HG03571 (cell line): Measurements from ENCODE around the gene UBE2J2.

Source experiments
- ATAC-seq: cut with Tn5 transposase; IDR thresholded peaks from one replicate; pipeline ENCODE4 v1.9.1; 2021; ENCODE audit not compliant: unreplicated experiment

Gene UBE2J2

DNA sequence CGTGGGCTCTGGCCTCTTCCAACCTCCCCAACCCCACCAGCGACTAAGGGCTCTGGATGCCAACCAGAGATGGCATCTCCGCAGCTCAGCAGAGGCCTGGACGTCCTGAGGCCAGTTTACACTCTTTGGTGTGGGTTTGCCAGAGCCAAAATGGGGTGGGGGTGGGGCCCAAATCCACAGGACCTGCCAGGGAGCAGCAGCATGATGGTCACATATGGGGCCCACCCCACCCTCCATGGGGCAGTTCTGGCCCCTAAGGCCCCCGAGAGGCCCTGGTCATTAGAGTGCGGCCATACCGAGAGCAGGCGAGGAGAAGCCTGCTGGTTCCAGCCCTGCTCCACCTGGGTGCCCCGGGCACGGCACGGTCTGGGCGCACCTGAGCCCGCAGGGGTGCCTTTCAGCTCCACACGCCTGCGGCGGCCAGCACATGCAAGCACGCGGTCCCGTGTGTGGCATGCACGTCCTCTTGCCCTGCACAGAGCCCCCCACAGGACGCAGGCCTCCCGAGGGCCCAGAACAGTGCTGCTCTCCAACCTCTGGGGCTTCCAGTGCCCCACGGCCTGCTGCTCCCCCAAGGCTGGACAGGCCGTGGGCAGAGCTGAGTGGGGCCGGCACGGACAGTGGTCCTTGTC is 31.9 kb downstream of the UBE2J2 start:
- no peak for ATAC-seq

DNA sequence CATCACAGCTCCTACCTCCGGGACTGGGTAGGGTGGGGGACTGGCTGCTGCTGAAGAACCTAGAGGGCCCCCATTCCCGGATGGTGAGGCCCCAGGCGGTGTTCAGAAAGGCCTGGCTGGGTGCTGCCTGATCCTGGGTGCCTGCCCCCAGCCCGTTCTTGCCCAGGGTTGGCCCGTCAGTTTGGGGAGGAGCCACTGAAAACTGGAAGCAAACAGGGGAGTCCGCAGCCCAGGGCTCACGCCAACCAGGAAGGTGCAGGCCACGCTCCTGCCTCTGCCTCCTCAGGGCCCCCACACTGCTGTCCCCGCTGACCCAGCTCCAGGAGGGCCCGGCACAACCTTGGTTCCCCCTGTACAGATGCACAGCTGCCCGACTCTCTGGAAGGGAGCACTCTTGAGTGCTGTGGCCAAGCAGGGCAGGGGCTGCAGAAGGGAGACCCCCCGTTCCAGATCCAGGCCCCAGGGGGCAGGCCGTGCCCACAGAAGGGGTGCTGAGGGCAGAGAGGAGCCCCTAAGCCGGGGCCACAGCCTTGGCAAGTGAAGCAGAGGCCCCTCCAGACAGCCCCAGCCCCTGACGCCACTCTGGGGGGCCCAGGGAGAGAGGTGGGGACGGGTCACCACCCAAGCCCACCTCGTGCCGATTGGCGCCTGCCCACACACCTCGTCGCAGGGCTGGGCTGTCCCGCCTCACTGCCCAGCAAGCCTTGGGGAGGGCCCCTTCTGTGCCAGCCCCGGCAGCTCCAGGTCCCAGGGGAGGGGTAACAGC is 32.6 kb downstream of the UBE2J2 start:
- no peak for ATAC-seq

DNA sequence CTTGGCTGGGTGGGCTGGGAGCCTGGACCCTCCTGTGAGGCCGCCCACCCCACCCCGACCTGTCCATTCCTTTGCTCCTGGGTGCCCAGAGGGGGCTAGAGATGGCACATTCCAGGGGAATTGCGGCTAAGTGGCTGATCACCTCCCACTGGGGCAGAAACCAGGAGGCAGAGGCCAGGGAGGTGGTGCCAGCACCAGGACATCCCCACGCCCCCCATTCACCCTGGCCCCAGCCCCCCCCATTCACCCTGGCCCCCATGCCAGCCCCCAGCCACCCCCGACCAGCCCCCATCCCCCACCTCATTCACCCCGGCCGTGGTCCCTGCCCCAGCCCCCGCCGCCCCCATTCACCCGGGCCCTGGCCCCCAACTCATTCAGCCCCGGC is 33.3 kb downstream of the UBE2J2 start:
- no peak for ATAC-seq

DNA sequence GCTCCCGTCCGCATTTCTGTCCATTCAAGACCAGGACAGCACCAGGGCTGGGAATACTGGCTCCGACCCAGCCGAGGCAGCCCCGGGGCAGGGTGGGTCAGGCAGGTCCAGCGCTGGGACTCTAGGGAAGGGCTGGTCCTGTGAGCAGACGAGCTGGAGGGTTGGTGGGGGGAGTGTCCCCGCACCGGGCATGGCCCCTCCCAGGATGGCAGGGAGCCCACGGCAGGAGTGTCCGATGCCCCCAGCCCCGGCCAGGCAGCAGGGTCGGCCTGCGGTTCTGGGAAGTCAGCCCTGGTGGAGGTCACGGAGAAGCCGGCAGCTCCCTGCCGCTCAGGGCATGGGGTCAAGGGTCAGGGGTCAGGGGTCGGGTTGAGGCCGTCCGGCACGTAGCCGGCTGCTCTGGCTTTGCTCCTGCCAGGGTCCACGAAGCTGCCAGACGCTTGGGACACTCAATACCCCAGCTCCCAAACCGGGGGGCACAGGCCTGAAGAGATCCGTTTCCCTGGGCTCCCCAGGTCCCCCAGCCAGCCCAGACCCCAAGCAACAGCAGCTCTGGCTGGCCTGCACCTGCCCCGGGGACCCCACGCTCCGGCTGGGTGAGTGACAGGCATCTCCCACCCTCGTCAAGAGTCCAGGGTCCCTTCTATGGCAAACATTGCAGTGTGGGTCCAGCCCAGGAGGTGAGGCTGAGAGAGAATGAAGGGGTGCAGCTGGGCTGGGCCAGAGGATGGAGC is 33.9 kb downstream of the UBE2J2 start:
- no peak for ATAC-seq

DNA sequence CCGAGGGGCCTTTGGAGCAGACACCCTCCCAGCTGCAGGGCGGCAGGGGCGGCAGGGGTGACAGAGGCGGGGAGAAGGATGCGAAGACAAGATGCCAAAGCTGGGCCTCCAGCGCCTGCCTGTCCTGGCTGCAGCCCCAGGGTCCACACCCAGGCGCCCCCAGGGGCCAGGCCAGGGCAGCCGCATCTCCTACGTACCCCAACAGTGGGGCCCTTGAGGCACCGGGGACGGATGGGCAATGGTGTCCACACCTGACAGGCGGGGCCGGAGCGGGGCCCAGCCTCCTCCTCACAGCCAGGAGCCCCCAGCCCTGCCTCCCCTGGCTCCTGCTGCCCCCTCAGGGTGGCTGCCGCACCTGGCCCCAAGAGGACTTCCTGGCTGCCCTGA is 34.4 kb downstream of the UBE2J2 start:
- no peak for ATAC-seq

DNA sequence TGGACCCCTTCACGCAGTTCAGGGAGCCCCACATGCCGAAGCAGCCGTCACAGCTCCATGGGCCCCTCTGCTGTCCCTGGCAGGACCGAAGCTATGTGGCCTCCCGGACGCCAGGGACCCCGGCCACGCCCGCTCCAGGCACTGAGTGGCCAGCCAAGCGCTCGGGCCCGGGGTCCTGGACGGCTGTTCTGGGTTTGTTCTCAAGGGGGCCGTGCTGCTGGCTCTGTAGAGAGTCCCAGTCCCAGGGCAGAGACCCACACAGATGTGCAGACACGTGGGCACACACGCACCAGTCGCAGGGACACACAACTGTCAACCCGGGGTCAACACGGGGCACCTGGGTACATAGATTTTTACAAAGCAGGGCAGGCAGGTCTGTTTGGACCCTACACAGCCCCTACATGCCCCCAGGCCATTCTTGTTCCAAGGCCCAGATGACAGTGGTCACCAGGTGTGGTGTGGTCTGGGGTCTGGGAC is 34.9 kb downstream of the UBE2J2 start:
- ATAC-seq = no peak

DNA sequence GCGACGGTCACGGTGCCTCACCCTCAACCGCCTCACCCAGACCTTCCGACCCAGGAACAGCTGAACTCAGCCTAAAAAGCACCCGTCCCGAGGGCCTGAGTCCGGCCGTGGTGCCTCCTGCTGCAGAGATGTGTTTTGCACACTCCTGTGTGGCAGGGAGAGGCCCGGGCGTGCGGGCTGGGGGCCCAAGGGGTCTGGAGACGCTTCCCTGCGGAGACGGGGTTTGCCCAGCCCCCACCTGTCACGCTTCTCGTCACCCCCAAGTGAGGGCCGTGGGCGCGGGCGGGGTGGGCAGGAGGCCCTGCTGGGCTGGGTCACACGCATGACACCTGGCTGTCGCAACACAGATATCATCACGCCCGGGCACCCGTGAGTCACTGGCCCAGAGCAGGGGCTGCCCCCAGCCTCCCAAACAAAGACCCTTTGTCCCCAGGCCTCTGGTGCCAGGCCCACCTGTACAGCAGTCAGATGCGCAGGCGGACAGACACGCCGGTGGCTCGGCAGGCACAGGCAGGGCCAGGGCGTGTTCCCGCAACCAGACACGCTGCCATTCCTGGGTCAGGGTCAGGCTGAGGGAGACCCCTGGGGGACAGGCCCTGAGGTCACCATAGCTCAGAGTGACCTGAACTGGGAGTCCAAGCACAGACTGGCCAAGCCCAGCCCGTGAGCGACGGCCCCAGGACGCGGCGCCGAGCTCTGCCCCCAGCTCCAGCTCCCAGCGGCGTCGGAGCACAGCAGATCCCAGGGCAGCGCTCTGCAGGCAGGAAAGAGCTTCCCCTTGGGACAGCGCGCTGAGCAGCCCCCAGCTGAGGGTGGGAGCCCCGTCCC is 35.6 kb downstream of the UBE2J2 start:
- no peak for ATAC-seq

DNA sequence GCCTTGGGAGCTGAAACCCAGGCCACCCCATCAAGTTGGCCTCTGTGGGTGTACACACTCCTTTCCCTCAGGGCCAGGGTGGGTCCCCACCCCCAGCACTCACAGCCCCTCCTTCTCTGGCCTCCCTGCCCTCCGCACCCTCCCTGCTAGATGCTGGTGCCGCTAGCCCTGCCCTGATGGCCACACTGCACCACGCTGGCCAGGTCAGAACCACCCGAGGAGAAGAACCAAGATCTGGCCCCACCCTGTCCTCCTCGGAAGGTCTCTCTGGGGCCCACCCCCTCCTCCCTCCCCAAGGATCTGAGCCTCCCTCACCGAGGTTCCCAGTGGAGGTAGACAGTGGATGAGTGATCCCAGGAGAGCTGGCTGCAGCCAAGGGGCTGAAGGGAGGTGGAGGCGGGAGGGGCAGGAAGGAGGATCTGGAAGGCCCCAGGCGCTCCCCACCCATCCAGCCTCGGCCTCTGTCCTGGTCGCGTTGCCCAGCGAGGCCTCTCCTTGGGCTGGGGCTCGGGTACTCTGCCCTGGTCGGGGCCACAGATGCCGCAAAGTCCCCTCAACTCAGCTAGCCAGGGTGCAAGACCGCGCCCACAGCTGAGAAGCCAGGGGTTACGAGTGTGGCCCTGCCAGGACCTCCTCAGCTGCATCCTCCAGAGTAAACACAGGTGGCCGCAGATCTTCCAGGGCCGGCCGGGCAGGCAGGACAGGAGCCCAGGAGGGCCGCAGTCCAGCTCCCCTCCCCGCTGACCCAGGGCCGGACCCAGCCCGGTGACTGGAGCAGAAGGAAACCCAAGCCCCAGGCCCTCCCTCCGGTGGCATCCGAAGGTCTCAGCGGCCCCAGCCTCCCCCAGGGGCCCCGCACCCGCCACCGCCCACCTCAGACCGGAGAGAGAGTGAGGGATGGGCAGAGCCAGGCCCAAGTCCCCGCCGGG is 36.4 kb downstream of the UBE2J2 start:
- no peak for ATAC-seq

DNA sequence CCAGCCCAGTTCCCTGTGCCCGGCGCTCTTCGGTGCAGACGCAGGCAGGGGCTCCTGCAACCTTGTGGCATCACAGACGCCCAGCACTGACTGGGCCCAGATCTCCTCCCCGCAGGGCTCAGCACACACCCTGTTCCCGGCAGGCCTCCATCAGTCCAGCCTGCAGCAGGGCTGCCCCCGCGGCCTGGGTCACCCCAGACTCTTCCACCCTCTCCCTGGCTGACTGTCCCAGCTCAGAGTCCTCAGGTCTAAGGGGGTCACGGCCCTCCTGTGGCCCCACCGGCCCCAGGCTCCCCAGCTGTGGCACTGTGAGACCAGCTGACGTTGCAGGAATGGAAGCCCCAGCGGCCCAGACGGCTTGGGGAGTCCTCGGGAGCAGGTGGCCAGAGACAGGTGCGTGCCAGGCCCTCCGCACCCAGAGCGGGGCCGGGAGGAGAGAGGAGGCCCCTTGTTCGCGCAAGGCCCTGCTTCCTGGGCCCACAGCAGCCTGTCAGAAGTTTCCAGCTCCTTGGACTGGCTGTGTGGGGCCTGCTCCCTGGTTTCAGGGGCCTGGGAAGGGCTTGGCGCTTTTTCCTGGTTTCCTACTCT is 37.4 kb downstream of the UBE2J2 start:
- ATAC-seq = no peak

DNA sequence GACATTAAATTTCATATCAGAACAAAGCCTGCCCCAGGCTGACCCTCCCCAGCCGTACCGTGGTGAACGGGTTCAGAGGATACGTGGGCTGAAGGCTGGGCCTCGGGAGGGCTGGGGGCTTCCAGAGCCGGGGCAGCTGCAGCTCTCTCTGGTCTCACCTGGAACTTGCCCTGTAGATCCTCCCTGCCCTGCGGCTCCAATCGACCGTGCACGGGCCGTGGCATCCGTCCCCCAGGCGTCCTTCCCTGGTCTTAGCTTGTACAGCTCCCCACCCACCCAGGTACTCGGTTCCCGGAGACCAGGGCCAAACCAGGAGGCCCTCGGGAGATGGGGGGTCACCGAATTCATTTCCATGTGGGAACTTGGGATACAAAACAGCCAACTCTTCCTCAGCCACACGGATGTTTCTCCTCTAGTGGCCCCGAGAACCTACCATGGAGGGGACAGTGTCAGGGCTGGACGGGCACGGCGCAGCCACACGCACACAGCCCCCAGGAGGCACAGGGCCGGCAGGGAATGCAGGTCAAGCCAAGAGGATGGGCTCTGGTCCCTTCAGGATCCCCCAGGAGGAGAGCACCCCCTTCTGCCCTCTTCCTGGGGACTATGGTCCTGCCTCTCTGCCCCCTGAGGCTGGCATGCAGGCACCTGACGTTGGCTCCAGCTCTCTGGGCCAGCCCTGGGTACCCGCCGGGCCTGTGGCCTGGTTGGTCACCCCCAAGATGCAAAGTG is 38.5 kb downstream of the UBE2J2 start:
- no peak for ATAC-seq

DNA sequence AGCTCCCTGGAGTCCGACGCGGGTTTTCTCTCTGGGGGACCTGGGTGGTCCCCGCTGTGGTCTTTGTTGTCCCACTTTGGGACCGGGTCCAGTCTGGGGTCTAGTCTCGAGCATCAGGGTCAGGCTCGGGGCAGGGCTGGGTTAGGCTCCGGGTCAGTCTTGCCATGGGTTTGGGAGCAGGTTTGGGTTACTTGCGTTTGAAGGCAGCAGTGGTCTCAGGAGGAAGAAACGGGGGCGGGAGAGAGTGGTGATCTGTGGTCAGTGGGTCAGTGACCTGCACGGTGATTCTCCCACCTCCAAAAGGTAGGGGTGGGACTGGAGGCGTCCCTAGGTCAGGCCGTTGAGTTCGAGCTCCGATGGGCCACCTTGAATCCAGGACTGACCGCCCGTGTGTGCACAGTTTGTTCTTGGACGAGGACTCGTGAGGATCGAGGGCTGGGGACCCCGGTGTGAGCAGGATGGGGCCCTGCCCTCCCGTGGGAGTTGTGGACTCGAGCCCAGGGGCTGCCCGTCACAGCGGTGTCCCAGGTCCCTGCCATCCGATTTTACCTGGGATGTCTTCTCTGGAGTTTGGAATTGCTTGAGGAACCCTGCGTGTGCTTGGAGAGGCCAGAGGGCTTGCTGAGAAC is 39.4 kb downstream of the UBE2J2 start:
- ATAC-seq = no peak

DNA sequence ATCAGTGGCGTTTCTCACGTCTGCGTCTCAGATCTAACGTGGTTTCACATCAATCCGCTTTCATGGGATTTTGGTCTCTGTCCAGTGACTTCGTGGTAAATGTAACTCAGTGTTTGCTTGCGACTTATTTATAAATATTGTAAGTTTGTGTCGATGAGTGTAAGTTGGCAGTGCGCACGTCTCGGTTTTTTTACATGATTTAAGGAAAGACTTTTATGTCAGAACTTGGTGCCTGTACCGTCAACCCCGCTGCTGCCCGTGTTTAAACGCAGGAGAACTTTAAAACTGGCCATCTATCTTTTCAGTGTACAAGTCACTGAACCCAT is 40.1 kb downstream of the UBE2J2 start:
- no peak for ATAC-seq

DNA sequence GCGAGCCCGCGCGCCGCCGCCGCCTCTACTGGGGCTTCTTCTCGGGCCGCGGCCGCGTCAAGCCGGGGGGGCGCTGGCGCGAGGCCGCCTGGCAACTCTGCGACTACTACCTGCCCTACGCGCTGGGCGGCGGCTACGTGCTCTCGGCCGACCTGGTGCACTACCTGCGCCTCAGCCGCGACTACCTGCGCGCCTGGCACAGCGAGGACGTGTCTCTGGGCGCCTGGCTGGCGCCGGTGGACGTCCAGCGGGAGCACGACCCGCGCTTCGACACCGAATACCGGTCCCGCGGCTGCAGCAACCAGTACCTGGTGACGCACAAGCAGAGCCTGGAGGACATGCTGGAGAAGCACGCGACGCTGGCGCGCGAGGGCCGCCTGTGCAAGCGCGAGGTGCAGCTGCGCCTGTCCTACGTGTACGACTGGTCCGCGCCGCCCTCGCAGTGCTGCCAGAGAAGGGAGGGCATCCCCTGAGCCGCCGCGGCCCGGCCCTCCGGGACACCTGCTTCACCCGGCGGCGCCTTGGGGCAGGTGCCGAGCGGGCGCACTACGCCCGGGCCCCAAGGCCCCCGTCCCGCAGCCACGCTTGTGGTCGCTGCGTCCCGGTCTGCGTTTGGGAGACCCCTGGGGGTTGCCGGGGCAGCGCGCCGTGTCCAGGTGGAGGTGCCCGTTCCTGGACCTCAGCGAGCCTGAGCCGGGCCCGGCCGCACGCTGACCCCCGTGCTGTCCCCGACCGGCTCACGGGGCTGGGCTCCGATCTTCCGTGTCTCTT is 40.7 kb downstream of the UBE2J2 start:
- no peak for ATAC-seq

DNA sequence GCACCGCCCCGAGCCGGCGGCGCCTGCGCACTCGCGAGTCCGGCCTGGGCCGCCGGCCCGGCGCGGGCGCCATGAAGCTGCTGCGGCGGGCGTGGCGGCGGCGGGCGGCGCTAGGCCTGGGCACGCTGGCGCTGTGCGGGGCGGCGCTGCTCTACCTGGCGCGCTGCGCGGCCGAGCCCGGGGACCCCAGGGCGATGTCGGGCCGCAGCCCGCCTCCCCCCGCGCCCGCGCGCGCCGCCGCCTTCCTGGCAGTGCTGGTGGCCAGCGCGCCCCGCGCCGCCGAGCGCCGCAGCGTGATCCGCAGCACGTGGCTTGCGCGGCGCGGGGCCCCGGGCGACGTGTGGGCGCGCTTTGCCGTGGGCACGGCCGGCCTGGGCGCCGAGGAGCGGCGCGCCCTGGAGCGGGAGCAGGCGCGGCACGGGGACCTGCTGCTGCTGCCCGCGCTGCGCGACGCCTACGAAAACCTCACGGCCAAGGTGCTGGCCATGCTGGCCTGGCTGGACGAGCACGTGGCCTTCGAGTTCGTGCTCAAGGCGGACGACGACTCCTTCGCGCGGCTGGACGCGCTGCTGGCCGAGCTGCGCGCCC is 41.4 kb downstream of the UBE2J2 start, which contains the start of gene B3GALT6:
B3GALT6 (plus strand) TSS at position 30 of the 588 bp plus-strand sequence; CDS start at position 72, 42 bp downstream.
- ATAC-seq = no peak

DNA sequence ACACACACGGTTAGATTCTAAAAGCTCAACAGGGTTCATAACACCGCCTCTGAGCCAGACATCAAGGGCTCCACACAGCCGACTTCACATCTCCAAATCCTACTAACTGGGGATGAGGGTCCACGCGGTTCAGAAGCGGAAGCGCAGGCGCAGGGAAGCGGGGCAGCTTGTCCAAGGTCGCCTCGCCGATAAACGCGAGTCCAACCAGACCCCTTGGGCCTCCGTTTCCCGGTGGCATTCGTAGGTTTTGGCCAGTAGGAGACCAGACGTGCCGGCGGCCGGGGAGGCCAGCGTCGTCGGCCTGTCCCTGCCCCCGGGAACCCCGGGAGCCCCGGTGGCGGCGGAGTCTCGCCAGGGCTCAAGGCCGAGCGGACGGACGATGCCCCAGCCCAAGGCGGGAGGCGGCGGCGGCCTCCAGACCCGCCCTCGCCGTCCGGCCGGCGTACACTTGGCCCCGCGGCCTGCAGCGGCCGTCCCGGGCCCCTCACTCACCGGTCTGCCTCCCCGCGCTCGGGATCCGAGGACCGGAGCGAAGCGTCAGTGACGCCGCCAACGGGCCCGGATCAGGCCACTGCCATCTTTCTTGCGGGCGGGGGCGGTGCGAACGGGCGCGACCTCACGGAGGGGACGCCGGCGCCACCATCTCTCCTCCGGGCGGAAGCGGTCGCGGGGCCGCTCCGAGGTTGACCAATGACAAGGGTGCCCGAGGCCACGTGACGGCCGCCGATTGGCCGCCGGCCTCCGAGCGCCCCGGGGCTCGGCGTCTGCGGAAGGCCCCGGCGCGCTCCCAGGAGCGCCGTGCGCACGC is 42.0 kb downstream of the UBE2J2 start, which contains the start of gene SDF4:
SDF4 (minus strand) TSS at position 602 of the 808 bp plus-strand sequence. CDS start 3,229 bp downstream, outside the sequence.
- peak; percentile 83 for ATAC-seq

DNA sequence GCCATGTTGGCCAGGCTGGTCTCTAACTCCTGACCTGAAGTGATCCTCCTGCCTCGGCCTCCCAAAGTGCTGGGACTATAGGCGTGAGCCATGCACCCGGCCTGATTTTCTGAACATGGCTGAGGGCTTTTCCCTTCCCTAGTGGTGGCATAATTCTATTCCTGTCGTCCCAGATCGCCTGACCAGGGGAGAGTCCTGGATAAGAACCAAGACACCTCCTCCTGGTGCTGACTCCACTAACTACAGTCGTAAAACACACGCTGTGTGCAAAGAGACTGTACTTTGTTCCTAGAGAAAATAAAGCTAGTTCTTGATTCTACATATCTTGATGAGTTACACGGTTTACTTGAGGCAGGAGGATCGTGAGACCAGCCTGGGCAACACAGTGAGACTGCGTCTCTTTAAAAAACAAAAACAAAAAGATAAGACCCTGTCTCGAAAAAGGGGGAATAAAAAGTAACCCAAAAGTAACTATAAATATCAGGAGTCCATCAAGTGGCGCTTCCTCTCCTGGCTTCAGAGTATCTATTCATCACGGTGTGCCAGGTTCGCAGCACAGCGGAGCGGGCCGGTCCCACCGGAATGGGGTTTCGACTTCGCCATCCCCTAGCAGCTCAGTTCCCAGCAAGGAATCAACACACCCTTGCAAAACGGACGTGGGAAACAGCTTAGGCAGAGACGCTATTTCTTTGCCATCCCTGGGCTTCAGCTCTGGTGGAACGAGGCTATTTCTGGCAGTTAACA is 42.8 kb downstream of the UBE2J2 start:
- no peak for ATAC-seq
